Activated CD8-positive, alpha-beta T cell treated with anti-CD3 and anti-CD28 coated beads for 36 hours (primary cell): ENCODE results near the gene RSBN1. TPM values are rescaled to one million over a fixed set of nuclear protein-coding genes. Genes with fewer than 3 reads are reported as not detected.

Experiments
- ATAC-seq: fragments of 200-7000 bp; cut with Tn5 transposase; one replicate; pipeline ENCODE4 v1.10.0; 2021; ENCODE audit warnings: mild to moderate bottlenecking, moderate library complexity
- CTCF ChIA-PET: fragments of 350-600 bp; sonication (Branson Sonifier 250); formaldehyde crosslinking; loops from one replicate; lab custom pipeline; 2021; ENCODE audit warnings: antibody characterized with exemption; lab: Charles Lee
- POLR2A ChIA-PET: fragments of 350-600 bp; sonication (Branson Sonifier 250); formaldehyde crosslinking; loops from one replicate; lab custom pipeline; 2021; ENCODE audit warnings: antibody characterized with exemption; lab: Charles Lee
- DNase-seq: peaks from one replicate; pipeline ENCODE4 v3.0.0-alpha.2; 2020
- H3K27ac Mint-ChIP-seq: one replicate; pipeline ENCODE4 v1.8.0; 2021; ENCODE audit warnings: mild to moderate bottlenecking, mixed read lengths
- H3K27me3 Mint-ChIP-seq: one replicate; pipeline ENCODE4 v1.8.0; 2021; ENCODE audit warnings: mixed read lengths
- H3K36me3 Mint-ChIP-seq: one replicate; pipeline ENCODE4 v1.8.0; 2021; ENCODE audit warnings: low read depth, mixed read lengths
- H3K4me1 Mint-ChIP-seq: one replicate; pipeline ENCODE4 v1.8.0; 2021; ENCODE audit warnings: low read depth, mixed read lengths
- H3K4me3 Mint-ChIP-seq: one replicate; pipeline ENCODE4 v1.8.0; 2021; ENCODE audit warnings: mild to moderate bottlenecking, moderate library complexity, mixed read lengths
- H3K9me3 Mint-ChIP-seq: one replicate; pipeline ENCODE4 v1.8.0; 2021; ENCODE audit warnings: mixed read lengths
- intact Hi-C: fragments of 100-400 bp; cut with micrococcal nuclease; formaldehyde crosslinking; loops from one replicate; pipeline ENCODE4 v1.10.0; 2022
- total RNA-seq, 2 experiments: library from RNA; stranded (reverse); gene quantifications; one replicate each; pipeline ENCODE4 v1.2.3, GENCODE V29; 2021
- TF ChIP-seq, protein P1 (sequence below): fragments of 200-600 bp; IDR thresholded peaks from one replicate; pipeline ENCODE4 v1.8.0; 2022; ENCODE audit warnings: antibody characterized with exemption, mild to moderate bottlenecking

The RSBN1 gene
- total RNA-seq, 2 experiments from 2014 or later = 25.6 to 28.3 TPM

DNA sequence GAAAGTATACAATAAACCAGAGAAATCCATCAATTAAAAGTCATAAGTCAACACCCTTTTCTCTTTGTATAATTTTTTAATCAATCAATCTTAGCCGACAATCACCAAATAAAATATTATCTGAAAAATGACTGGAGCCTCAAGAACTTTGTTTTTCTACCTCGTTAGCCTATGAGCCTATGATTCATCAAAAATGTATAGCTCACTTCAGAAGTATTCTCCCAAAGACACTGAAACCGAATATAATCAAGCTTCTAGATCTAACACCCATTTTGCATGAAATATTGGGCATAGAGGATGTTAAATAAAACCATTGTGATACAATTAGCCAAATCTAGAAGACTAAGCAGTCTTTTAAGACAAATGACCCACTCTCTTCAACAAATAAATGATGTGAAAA is 17.8 kb upstream of the RSBN1 start:
- ChIA-PET CTCF (no interaction called here), POLR2A (no interaction called here)
- Mint-ChIP-seq H3K27ac (no peak overlapping the region), H3K27me3 (no peaks in the 10 kb centered on the region), H3K36me3 (peaks cover 43% of the 10 kb centered on the region), H3K9me3 (no peaks in the 10 kb centered on the region), H3K4me3 (no peak overlapping the region), H3K4me1 (no peaks in the 10 kb centered on the region)
- ATAC-seq (no peak), DNase-seq (no peak)
- intact Hi-C loops = no loop called here
- TF ChIP-seq, protein P1, sequence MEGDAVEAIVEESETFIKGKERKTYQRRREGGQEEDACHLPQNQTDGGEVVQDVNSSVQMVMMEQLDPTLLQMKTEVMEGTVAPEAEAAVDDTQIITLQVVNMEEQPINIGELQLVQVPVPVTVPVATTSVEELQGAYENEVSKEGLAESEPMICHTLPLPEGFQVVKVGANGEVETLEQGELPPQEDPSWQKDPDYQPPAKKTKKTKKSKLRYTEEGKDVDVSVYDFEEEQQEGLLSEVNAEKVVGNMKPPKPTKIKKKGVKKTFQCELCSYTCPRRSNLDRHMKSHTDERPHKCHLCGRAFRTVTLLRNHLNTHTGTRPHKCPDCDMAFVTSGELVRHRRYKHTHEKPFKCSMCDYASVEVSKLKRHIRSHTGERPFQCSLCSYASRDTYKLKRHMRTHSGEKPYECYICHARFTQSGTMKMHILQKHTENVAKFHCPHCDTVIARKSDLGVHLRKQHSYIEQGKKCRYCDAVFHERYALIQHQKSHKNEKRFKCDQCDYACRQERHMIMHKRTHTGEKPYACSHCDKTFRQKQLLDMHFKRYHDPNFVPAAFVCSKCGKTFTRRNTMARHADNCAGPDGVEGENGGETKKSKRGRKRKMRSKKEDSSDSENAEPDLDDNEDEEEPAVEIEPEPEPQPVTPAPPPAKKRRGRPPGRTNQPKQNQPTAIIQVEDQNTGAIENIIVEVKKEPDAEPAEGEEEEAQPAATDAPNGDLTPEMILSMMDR = no peak

DNA sequence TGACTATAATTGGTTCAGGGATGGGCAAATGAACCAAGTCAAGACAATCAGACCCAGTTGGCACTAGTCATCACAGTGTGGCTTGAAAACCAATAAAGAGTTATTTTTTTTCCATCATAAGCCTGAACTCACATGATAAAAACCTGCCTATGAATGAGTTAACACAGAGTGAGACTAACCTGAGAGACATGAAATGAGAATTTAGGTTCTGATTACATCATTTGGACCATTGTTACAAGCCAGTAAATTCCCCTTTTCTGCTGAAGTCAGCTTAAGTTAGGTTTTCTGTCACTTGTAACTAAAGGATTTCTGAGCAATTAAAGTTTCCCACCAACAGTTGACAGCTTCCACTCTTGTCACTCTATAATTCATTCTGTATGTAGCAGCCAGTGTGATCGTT is 9.6 kb upstream of the RSBN1 start:
- intact Hi-C loops = no loop called here
- peaks cover 41% of the 10 kb centered on the region for H3K36me3 Mint-ChIP-seq
- TF ChIP-seq, protein P1 = no peak
- ChIA-PET POLR2A (no interaction called here), CTCF (no interaction called here)
- ATAC-seq = peak; percentile 13
- no peaks in the 10 kb centered on the region for H3K9me3 Mint-ChIP-seq
- DNase-seq = no peak
- no peaks in the 10 kb centered on the region for H3K27me3 Mint-ChIP-seq
- no peak overlapping the region for H3K4me3 Mint-ChIP-seq
- peak overlapping the region; percentile 49 for H3K27ac Mint-ChIP-seq
- no peaks in the 10 kb centered on the region for H3K4me1 Mint-ChIP-seq

DNA sequence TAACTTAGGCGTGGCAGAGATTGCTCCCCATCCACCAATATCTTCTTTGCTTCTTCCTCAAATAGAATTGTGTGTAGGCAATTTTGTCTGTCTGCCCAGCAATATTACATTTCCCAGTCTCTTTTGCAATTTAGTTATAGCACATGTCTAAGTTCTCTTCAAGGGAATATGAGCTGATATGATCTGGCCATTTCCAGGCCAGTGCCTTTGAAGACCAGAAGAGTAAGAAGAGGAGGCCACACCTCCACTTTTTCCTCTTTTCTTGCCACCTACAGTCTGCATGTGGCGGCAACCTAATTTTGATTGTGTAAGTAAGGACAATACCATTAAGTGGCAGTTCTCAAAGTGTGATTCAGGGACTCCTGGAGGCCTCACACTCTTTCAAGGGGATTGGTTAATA is 6.3 kb upstream of the RSBN1 start:
- ChIA-PET CTCF (no interaction called here), POLR2A (no interaction called here)
- H3K27ac Mint-ChIP-seq = peak overlapping the region; percentile 5
- H3K4me3 Mint-ChIP-seq = no peak overlapping the region
- H3K9me3 Mint-ChIP-seq = no peaks in the 10 kb centered on the region
- TF ChIP-seq, protein P1 = no peak
- peaks cover 37% of the 10 kb centered on the region for H3K36me3 Mint-ChIP-seq
- no peaks in the 10 kb centered on the region for H3K27me3 Mint-ChIP-seq
- no peaks in the 10 kb centered on the region for H3K4me1 Mint-ChIP-seq
- intact Hi-C loops = no loop called here
- no peak for ATAC-seq
- DNase-seq = no peak

DNA sequence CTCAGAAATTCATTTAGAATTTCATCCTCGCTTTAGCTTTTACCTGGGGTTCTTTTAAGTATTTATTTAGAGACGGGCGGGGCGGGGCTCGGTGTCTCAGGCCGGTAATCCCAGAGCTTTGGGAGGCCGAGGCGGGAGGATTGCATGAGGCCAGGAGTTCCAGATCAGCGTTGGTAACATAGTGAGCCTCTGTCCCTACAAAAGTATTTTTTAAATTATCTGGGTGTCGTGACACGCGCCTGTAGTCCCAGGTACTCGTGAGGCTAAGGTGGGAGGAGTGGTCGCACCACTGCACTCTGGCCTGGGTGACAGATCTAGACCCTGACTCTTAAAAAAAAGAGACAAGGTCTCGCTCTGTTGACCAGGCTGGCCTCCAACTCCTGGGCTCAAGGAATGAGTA is 942 bp upstream of the RSBN1 start:
- CTCF ChIA-PET = interaction anchor here (1.8 kb wide), 1 partner anchor 22 kb away, joined by 6 read pairs; no protein-coding TSS in a partner anchor
- H3K27ac Mint-ChIP-seq = peak overlapping the region; percentile 97

DNA sequence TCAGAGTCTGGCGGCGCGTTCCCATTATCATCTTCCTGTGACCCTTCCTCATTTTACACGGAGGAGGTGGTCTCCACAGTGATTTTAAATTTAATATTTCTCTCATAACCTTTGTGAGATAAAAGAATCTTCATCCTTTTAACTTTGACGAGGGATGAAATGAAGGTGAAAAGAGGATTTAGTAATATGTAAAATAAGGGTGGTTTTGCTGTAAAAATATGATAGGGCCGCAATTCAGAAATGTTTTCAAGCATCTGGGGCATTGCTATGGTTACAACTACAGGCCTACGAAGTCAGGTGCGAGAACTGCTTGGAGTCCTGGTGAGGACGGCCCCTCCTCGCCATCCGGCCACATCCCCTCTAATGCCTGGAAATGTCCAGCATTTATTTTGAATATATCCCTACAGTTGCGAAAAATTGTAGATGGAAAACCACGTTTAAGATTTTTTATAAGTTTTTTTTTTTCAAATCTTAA is 422 bp upstream of the RSBN1 start:
- ChIA-PET POLR2A (interaction anchor here (1.2 to 2.3 kb wide), 5 partner anchors 27 to 136 kb away, joined by 3 to 10 read pairs (median 7); partner anchors contain the start of gene HIPK1), CTCF (interaction anchor here (0.7 to 1.8 kb wide), 3 partner anchors 14 to 53 kb away, joined by 3 to 9 read pairs (median 6); partner anchors contain the start of gene PHTF1)
- Mint-ChIP-seq H3K4me1 (peaks cover 32% of the 10 kb centered on the region), H3K9me3 (no peaks in the 10 kb centered on the region), H3K36me3 (peaks cover 18% of the 10 kb centered on the region), H3K27me3 (no peaks in the 10 kb centered on the region), H3K27ac (peak overlapping the region; percentile 97), H3K4me3 (peak overlapping the region; percentile 96)
- DNase-seq (peak; percentile 43), ATAC-seq (peak; percentile 14)
- intact Hi-C loops = loop anchor here (2.0 kb wide), 1 partner anchor 54 kb away; the partner anchor contains the start of gene PHTF1
- TF ChIP-seq, protein P1 = no peak

More for the DNA sequence above, 942 bp upstream of the RSBN1 start:
- H3K27me3 Mint-ChIP-seq = no peaks in the 10 kb centered on the region
- H3K4me3 Mint-ChIP-seq = peak overlapping the region; percentile 96
- POLR2A ChIA-PET = interaction anchor here (1.9 to 2.3 kb wide), 2 partner anchors 57 to 117 kb away, joined by 7 to 10 read pairs; partner anchors contain the start of gene HIPK1
- no peaks in the 10 kb centered on the region for H3K9me3 Mint-ChIP-seq
- H3K36me3 Mint-ChIP-seq = peaks cover 20% of the 10 kb centered on the region
- intact Hi-C loops = loop anchor here (2.0 kb wide), 1 partner anchor 54 kb away; the partner anchor contains the start of gene PHTF1
- ATAC-seq (no peak), DNase-seq (no peak)
- peaks cover 30% of the 10 kb centered on the region for H3K4me1 Mint-ChIP-seq
- TF ChIP-seq, protein P1 = no peak
